Neural progenitor cell (in vitro differentiated cells): ENCODE measurements around the gene ABHD16B. TPM values are rescaled to one million over a fixed set of nuclear protein-coding genes. Genes with fewer than 3 reads are reported as not detected.
A peak's percentile ranks its signal among the peaks of the same experiment; 100 is the strongest.

ENCODE experiments used
- DNase-seq: peaks from one replicate; pipeline ENCODE4 v3.0.0-alpha.2; 2016; ENCODE audit warnings: low spot score
- H2AFZ ChIP-seq: fragments of 200-600 bp; sonication (generic); replicated peaks from 2 replicates; pipeline ENCODE4 v1.6.1; 2016; ENCODE audit warnings: antibody characterized with exemption
- H3F3A ChIP-seq: fragments of 200-600 bp; sonication (generic); 2 replicates; pipeline ENCODE4 v1.6.1; 2016; ENCODE audit warnings: antibody characterized with exemption, low read depth
- H3K27ac ChIP-seq: fragments of 200-600 bp; sonication (generic); 2 replicates; pipeline ENCODE4 v1.5.1; 2016; ENCODE audit warnings: mild to moderate bottlenecking
- H3K27me3 ChIP-seq: fragments of 200-600 bp; sonication (generic); 2 replicates; pipeline ENCODE4 v1.6.1; 2016; ENCODE audit warnings: mild to moderate bottlenecking, moderate library complexity
- H3K36me3 ChIP-seq: fragments of 200-600 bp; sonication (generic); 2 replicates; pipeline ENCODE4 v1.5.1; 2016
- H3K4me1 ChIP-seq: fragments of 200-600 bp; sonication (generic); 2 replicates; pipeline ENCODE4 v1.6.1; 2016; ENCODE audit warnings: mixed run types
- H3K4me2 ChIP-seq: fragments of 200-600 bp; sonication (generic); 2 replicates; pipeline ENCODE4 v1.6.1; 2016
- H3K4me3 ChIP-seq: fragments of 200-600 bp; sonication (generic); 2 replicates; pipeline ENCODE4 v1.5.1; 2016
- H3K79me2 ChIP-seq: fragments of 200-600 bp; sonication (generic); 2 replicates; pipeline ENCODE4 v1.6.1; 2016; ENCODE audit warnings: low read depth
- H3K9ac ChIP-seq: fragments of 200-600 bp; sonication (generic); 2 replicates; pipeline ENCODE4 v1.6.1; 2016
- H3K9me3 ChIP-seq: fragments of 200-600 bp; sonication (generic); 2 replicates; pipeline ENCODE4 v1.5.1; 2016; ENCODE audit warnings: low read depth
- H4K20me1 ChIP-seq: fragments of 200-600 bp; sonication (generic); 2 replicates; pipeline ENCODE4 v1.6.1; 2016; ENCODE audit warnings: low read depth
- H3K27ac Mint-ChIP-seq: 3 replicates; pipeline ENCODE4 v1.8.0; 2021; ENCODE audit warnings: mixed read lengths
- H3K27me3 Mint-ChIP-seq: 2 replicates; pipeline ENCODE4 v1.8.0; 2022; ENCODE audit warnings: low read depth, mild to moderate bottlenecking, inconsistent platforms, moderate library complexity, mixed read lengths; ENCODE audit not compliant: insufficient read depth
- H3K36me3 Mint-ChIP-seq: 3 replicates; pipeline ENCODE4 v1.8.0; 2021; ENCODE audit warnings: mixed read lengths
- H3K4me1 Mint-ChIP-seq: 3 replicates; pipeline ENCODE4 v1.8.0; 2021; ENCODE audit warnings: mixed read lengths
- H3K4me3 Mint-ChIP-seq: 3 replicates; pipeline ENCODE4 v1.8.0; 2021; ENCODE audit warnings: mild to moderate bottlenecking, moderate library complexity, mixed read lengths
- H3K9me3 Mint-ChIP-seq: 3 replicates; pipeline ENCODE4 v1.8.0; 2020; ENCODE audit warnings: mixed read lengths
- CTCF ChIP-seq: fragments of 200-600 bp; sonication (generic); IDR thresholded peaks from 2 replicates; pipeline ENCODE4 v1.5.1; 2017; ENCODE audit warnings: antibody characterized with exemption, mild to moderate bottlenecking
- EZH2 ChIP-seq: fragments of 200-600 bp; sonication (generic); IDR thresholded peaks from 2 replicates; pipeline ENCODE4 v1.6.1; 2017; ENCODE audit warnings: antibody characterized with exemption, mild to moderate bottlenecking, moderate library complexity
- EZH2phosphoT487 ChIP-seq: fragments of 200-600 bp; sonication (generic); IDR thresholded peaks from 2 replicates; pipeline ENCODE4 v1.6.1; 2017; ENCODE audit warnings: antibody characterized with exemption
- total RNA-seq: library from RNA; depleted of rRNA; stranded (reverse); fragments of >200 nt; gene quantifications from 2 replicates; pipeline ENCODE4 v1.2.3, GENCODE V29; 2015; ENCODE audit warnings: low replicate concordance

ABHD16B gene
- total RNA-seq, 1 donor from 2014 or later: not detected

- Mint-ChIP-seq H3K4me3 (no peak overlapping the region), H3K27ac (no peak overlapping the region), H3K9me3 (no peaks in the 10 kb centered on the region), H3K27me3 (peaks cover 18% of the 10 kb centered on the region), H3K36me3 (peaks cover 7% of the 10 kb centered on the region), H3K4me1 (peaks cover 23% of the 10 kb centered on the region)
- Histone ChIP-seq H3F3A (peaks cover 13% of the 10 kb centered on the region), H4K20me1 (peaks cover 22% of the 10 kb centered on the region), H3K27me3 (no peaks in the 10 kb centered on the region), H2AFZ (no peak overlapping the region), H3K4me2 (no peak overlapping the region), H3K4me3 (no peak overlapping the region), H3K79me2 (peaks cover 4% of the 10 kb centered on the region), H3K9ac (no peak overlapping the region), H3K27ac (no peak overlapping the region), H3K4me1 (no peaks in the 10 kb centered on the region), H3K36me3 (no peaks in the 10 kb centered on the region), H3K9me3 (no peaks in the 10 kb centered on the region)
- TF ChIP-seq EZH2 (no peak), CTCF (peak; percentile 41)
- no peak for DNase-seq
These were observed 41.9 kb upstream of the ABHD16B start for GRCh38 chr20:63819224-63819921.

- H3F3A ChIP-seq: peaks cover 8% of the 10 kb centered on the region
- no peak for TF ChIP-seq EZH2phosphoT487
- TF ChIP-seq EZH2: no peak
- TF ChIP-seq CTCF: no peak
- peaks cover 4% of the 10 kb centered on the region for H3K79me2 ChIP-seq
- H3K9me3 Mint-ChIP-seq: no peaks in the 10 kb centered on the region
- peaks cover 19% of the 10 kb centered on the region for H3K4me1 Mint-ChIP-seq
- H3K9me3 ChIP-seq: no peaks in the 10 kb centered on the region
- no peak overlapping the region for H3K4me2 ChIP-seq
- H3K4me1 ChIP-seq: no peaks in the 10 kb centered on the region
- H3K27ac Mint-ChIP-seq: no peak overlapping the region
- no peak overlapping the region for H3K9ac ChIP-seq
- no peaks in the 10 kb centered on the region for H3K36me3 ChIP-seq
- peaks cover 6% of the 10 kb centered on the region for H3K27me3 Mint-ChIP-seq
- no peak overlapping the region for H2AFZ ChIP-seq
- H3K36me3 Mint-ChIP-seq: peaks cover 3% of the 10 kb centered on the region
- H3K27ac ChIP-seq: no peak overlapping the region
- H3K4me3 Mint-ChIP-seq: no peak overlapping the region
- no peaks in the 10 kb centered on the region for H3K27me3 ChIP-seq
- no peak overlapping the region for H3K4me3 ChIP-seq
- H4K20me1 ChIP-seq: peaks cover 30% of the 10 kb centered on the region
- no peak for DNase-seq
These were observed 39.5 kb upstream of the ABHD16B start for GRCh38 chr20:63821811-63822210.

GRCh38 chr20:63822276-63822696, 39.0 kb upstream of the ABHD16B start:
- H3K36me3 ChIP-seq: no peaks in the 10 kb centered on the region
- no peaks in the 10 kb centered on the region for H3K9me3 ChIP-seq
- H3F3A ChIP-seq: peaks cover 8% of the 10 kb centered on the region
- TF ChIP-seq CTCF (no peak), EZH2phosphoT487 (no peak), EZH2 (no peak)
- Mint-ChIP-seq H3K4me1 (peaks cover 19% of the 10 kb centered on the region), H3K27ac (no peak overlapping the region), H3K9me3 (no peaks in the 10 kb centered on the region), H3K27me3 (peaks cover 4% of the 10 kb centered on the region), H3K4me3 (no peak overlapping the region), H3K36me3 (peaks cover 3% of the 10 kb centered on the region)
- H3K27ac ChIP-seq: no peak overlapping the region
- no peak overlapping the region for H3K9ac ChIP-seq
- no peaks in the 10 kb centered on the region for H3K27me3 ChIP-seq
- H3K4me3 ChIP-seq: no peak overlapping the region
- H3K4me1 ChIP-seq: no peaks in the 10 kb centered on the region
- H4K20me1 ChIP-seq: peaks cover 30% of the 10 kb centered on the region
- no peak overlapping the region for H2AFZ ChIP-seq
- no peak overlapping the region for H3K4me2 ChIP-seq
- DNase-seq: no peak
- peaks cover 4% of the 10 kb centered on the region for H3K79me2 ChIP-seq
